ENCODE measurements around the gene CIAPIN1. TPM values are rescaled to one million over a fixed set of nuclear protein-coding genes. Genes with fewer than 3 reads are reported as not detected.

The CIAPIN1 gene
- total RNA-seq, result 10 to 100 TPM; 19.3 to 35.0 TPM
- total RNA-seq, result 18.2 to 40.2 reads per million in 2 donors

DNA sequence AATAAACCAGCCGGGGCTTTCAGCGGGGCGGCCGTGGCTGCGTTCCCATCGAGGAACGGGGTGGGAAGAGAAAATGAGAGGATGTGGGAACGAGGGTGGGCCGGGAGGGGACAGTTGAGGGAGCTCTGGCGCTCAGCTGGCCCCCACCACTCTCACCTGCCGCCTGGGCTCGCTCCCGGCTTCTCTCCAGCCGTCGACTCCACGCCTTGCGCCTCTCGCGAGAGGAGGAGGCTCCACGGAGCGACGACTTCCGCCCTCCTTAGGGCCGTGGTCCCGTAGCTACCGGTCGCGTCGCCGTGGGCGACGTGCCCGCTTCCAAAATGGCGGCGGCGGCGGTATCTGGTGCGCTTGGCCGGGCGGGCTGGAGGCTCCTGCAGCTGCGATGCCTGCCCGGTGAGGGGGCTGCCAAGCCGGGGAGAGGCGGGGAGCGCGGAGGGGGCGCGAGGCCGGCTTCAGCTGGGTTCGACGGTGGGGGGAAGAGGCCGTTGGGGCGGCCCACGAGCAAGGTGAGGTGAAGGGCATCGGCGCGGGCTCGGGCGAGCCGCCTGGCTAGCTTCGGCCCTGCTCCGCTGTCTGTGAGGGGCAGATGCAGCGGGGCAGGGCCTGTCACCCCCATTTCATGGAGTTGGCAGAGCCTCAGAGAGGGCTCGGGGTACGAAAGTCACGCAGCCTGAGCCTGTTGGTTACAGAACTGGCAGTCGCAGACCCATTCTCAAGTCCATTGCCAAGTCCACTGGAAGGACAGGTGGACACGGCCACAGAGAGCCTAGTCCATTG lies at the start of gene CIAPIN1, which contains the start of gene COQ9:
Gene CIAPIN1, minus strand, starts transcription at position 200 of the 777 bp plus-strand sequence. CDS start 6,457 bp downstream, outside the sequence.
Gene COQ9, plus strand, starts transcription at position 294 of the 777 bp plus-strand sequence. Its CDS starts 27 bp downstream, at position 321.
- peak; percentile 84 to 88 (median 88) for DNase-seq
- ATAC-seq, result peak; percentile 99
- Mint-ChIP-seq H3K4me3 (peak within 1 kb of the TSS; percentile 93), H3K36me3 (ENCODE audit: low read depth) (no peaks in the 10 kb centered on the region), H3K4me1 (peaks cover 14% of the 10 kb centered on the region), H3K27me3 (no peaks in the 10 kb centered on the region), H3K27ac (peak within 1 kb of the TSS; percentile 81)
- no peaks in the 10 kb centered on the region for H3K9me3 ChIP-seq (ENCODE audit: control insufficient read depth, low read length, poor library complexity, severe bottlenecking)

- Mint-ChIP-seq H3K4me1 (no peaks in the 10 kb centered on the region), H3K27ac (no peak overlapping the region), H3K27me3 (peaks cover 15% of the 10 kb centered on the region), H3K4me3 (no peak overlapping the region), H3K36me3 (ENCODE audit: low read depth) (peaks cover 2% of the 10 kb centered on the region)
- ATAC-seq (no peak), DNase-seq (no peak)
- H3K9me3 ChIP-seq (ENCODE audit: control insufficient read depth, low read length, poor library complexity, severe bottlenecking), result no peaks in the 10 kb centered on the region
These were observed 46.6 kb upstream of the CIAPIN1 start for GRCh38 chr16:57493767-57494166.

GRCh38 chr16:57489229-57489628 lies 42.0 kb upstream of the CIAPIN1 start:
- DNase-seq, result no peak
- H3K4me1 Mint-ChIP-seq, result peaks cover 11% of the 10 kb centered on the region
- H3K36me3 Mint-ChIP-seq (ENCODE audit: low read depth), result peaks cover 2% of the 10 kb centered on the region
- H3K27ac Mint-ChIP-seq, result no peak overlapping the region
- peaks cover 11% of the 10 kb centered on the region for H3K27me3 Mint-ChIP-seq
- no peak for ATAC-seq
- no peaks in the 10 kb centered on the region for H3K9me3 ChIP-seq (ENCODE audit: control insufficient read depth, low read length, poor library complexity, severe bottlenecking)
- H3K4me3 Mint-ChIP-seq, result no peak overlapping the region

GRCh38 chr16:57486858-57487834 lies 40.0 kb upstream of the CIAPIN1 start:
- ATAC-seq (no peak), DNase-seq (no peak)
- peaks cover 11% of the 10 kb centered on the region for H3K4me1 Mint-ChIP-seq
- H3K36me3 Mint-ChIP-seq (ENCODE audit: low read depth), result peaks cover 2% of the 10 kb centered on the region
- peak overlapping the region; percentile 89 for H3K4me3 Mint-ChIP-seq
- H3K27ac Mint-ChIP-seq, result no peak overlapping the region
- peaks cover 4% of the 10 kb centered on the region for H3K27me3 Mint-ChIP-seq
- no peaks in the 10 kb centered on the region for H3K9me3 ChIP-seq (ENCODE audit: control insufficient read depth, low read length, poor library complexity, severe bottlenecking)

- Mint-ChIP-seq H3K36me3 (ENCODE audit: low read depth) (no peaks in the 10 kb centered on the region), H3K27ac (no peak within 1 kb of the TSS), H3K27me3 (no peaks in the 10 kb centered on the region), H3K4me1 (peaks cover 11% of the 10 kb centered on the region), H3K4me3 (peak within 1 kb of the TSS; percentile 91)
- DNase-seq (peak; percentile 72 to 81 (median 76)), ATAC-seq (peak; percentile 96)
- no peaks in the 10 kb centered on the region for H3K9me3 ChIP-seq (ENCODE audit: control insufficient read depth, low read length, poor library complexity, severe bottlenecking)
These were observed 39.0 kb upstream of the CIAPIN1 start, which contains the start of gene DOK4 for GRCh38 chr16:57485916-57486857. TSS of gene DOK4 (minus strand) at chr16:57486493. CDS start at chr16:57479507, 6,986 bp downstream.

- Mint-ChIP-seq H3K4me1 (peaks cover 11% of the 10 kb centered on the region), H3K27ac (no peak overlapping the region), H3K27me3 (no peaks in the 10 kb centered on the region), H3K4me3 (peak overlapping the region; percentile 91), H3K36me3 (ENCODE audit: low read depth) (no peaks in the 10 kb centered on the region)
- DNase-seq (no peak), ATAC-seq (no peak)
- no peaks in the 10 kb centered on the region for H3K9me3 ChIP-seq (ENCODE audit: control insufficient read depth, low read length, poor library complexity, severe bottlenecking)
These were observed 38.1 kb upstream of the CIAPIN1 start for GRCh38 chr16:57485091-57485915.

DNA sequence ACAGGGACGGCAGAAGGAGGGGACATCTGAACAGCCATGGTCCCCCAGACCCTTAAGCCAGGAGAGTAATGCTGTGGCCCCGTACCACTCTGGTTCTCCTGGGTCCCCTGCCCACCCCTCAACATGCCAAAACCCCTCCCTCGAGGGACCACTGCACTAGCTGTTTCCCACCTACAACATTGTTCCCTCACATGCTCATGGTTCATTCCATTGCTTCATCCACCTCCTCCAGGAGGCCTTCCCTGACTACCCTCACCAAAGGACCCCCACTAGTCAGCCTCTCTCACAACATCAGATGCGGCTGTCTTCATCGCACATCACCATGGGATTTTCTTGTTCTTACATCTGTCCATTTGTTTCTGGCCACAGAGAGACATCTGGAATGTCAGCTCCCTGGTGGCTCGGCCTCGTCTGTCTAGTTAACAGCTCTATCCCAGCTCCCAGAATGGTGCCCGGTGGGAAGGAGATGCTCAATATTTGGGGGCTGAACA lies 37.4 kb upstream of the CIAPIN1 start:
- Mint-ChIP-seq H3K27me3 (no peaks in the 10 kb centered on the region), H3K4me3 (peak overlapping the region; percentile 91), H3K36me3 (ENCODE audit: low read depth) (no peaks in the 10 kb centered on the region), H3K4me1 (peaks cover 11% of the 10 kb centered on the region), H3K27ac (no peak overlapping the region)
- ATAC-seq (no peak), DNase-seq (no peak)
- no peaks in the 10 kb centered on the region for H3K9me3 ChIP-seq (ENCODE audit: control insufficient read depth, low read length, poor library complexity, severe bottlenecking)

GRCh38 chr16:57483725-57484514 lies 36.7 kb upstream of the CIAPIN1 start:
- ATAC-seq (no peak), DNase-seq (no peak)
- H3K4me1 Mint-ChIP-seq, result peaks cover 14% of the 10 kb centered on the region
- H3K36me3 Mint-ChIP-seq (ENCODE audit: low read depth), result no peaks in the 10 kb centered on the region
- peak overlapping the region; percentile 12 for H3K4me3 Mint-ChIP-seq
- H3K27ac Mint-ChIP-seq, result no peak overlapping the region
- H3K27me3 Mint-ChIP-seq, result no peaks in the 10 kb centered on the region
- no peaks in the 10 kb centered on the region for H3K9me3 ChIP-seq (ENCODE audit: control insufficient read depth, low read length, poor library complexity, severe bottlenecking)

- H3K9me3 ChIP-seq (ENCODE audit: control insufficient read depth, low read length, poor library complexity, severe bottlenecking), result no peaks in the 10 kb centered on the region
- Mint-ChIP-seq H3K36me3 (ENCODE audit: low read depth) (no peaks in the 10 kb centered on the region), H3K4me3 (no peak overlapping the region), H3K27ac (no peak overlapping the region), H3K27me3 (no peaks in the 10 kb centered on the region), H3K4me1 (peaks cover 14% of the 10 kb centered on the region)
- no peak for ATAC-seq
- no peak for DNase-seq
These were observed 35.8 kb upstream of the CIAPIN1 start for GRCh38 chr16:57482845-57483545.

DNA sequence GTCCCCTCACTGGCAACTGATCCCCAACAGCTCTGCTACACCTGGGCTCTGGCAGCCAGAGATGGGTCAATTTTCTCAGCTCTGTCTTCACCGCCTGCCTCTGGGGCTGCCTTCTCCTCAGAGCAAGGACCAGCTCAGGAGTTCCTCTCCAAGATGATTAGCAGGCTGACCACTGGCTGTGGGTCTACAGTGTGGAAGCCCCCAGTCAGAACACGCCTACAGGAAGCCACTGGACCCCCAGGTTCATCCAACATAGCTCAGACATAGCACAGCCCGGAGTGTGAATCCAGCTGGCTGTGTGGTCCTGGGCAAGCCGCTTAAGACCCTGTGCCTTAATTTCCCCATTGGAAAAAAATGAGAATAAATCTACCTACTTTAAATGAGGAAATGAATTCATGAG lies 34.2 kb upstream of the CIAPIN1 start:
- Mint-ChIP-seq H3K36me3 (ENCODE audit: low read depth) (no peaks in the 10 kb centered on the region), H3K27me3 (no peaks in the 10 kb centered on the region), H3K27ac (no peak overlapping the region), H3K4me3 (no peak overlapping the region), H3K4me1 (peaks cover 11% of the 10 kb centered on the region)
- no peaks in the 10 kb centered on the region for H3K9me3 ChIP-seq (ENCODE audit: control insufficient read depth, low read length, poor library complexity, severe bottlenecking)
- no peak for ATAC-seq
- DNase-seq, result no peak
